HL-60 (cell line): Measurements from ENCODE around the gene DNAH8.

Experiments used
- CTCF ChIP-seq: IDR thresholded peaks from one replicate; pipeline ENCODE4 v1.5.1; 2011; ENCODE audit warnings: low read length, control low read depth, inconsistent platforms; ENCODE audit not compliant: insufficient read depth
- POLR2AphosphoS5 ChIP-seq: IDR thresholded peaks from 2 replicates; pipeline ENCODE4 v1.6.1; 2012; ENCODE audit warnings: low read depth
- SPI1 ChIP-seq: IDR thresholded peaks from 2 replicates; pipeline ENCODE4 v1.6.1; 2012; ENCODE audit warnings: low read depth, mild to moderate bottlenecking, borderline replicate concordance

- no peak for TF ChIP-seq SPI1
- no peak for TF ChIP-seq CTCF
- no peak for TF ChIP-seq POLR2AphosphoS5
Measured at GRCh38 chr6:38687549-38687948, 27.6 kb upstream of the DNAH8 start.
